ENCODE measurements around the gene ADK.

ADK gene

GRCh38 chr10:74644738-74645137, 493.7 kb downstream of the ADK start:
- Histone ChIP-seq H3K9ac (ENCODE audit: low read length) (no peak overlapping the region), H4K20me1 (ENCODE audit: insufficient read depth, low read length) (no peaks in the 10 kb centered on the region), H3K27me3 (ENCODE audit: low read depth, low read length) (no peaks in the 10 kb centered on the region), H3K36me3 (replicated peaks; ENCODE audit: low read depth, low read length) (no peaks in the 10 kb centered on the region), H3K4me2 (ENCODE audit: low read length) (no peak overlapping the region), H3K79me2 (ENCODE audit: low read length) (no peaks in the 10 kb centered on the region), H2AFZ (ENCODE audit: low read depth, low read length) (no peak overlapping the region), H3K9me3 (ENCODE audit: insufficient read depth, low read length) (no peaks in the 10 kb centered on the region), H3K4me3 (ENCODE audit: low read length) (no peak overlapping the region), H3K4me1 (ENCODE audit: low read length) (peaks cover 9% of the 10 kb centered on the region), H3K27ac (ENCODE audit: low read length) (no peak overlapping the region)
- no peak for TF ChIP-seq EZH2phosphoT487 (IDR thresholded peaks at IDR 0.05; ENCODE audit: low read depth)
- TF ChIP-seq CTCF (IDR thresholded peaks at IDR 0.05; ENCODE audit: low read depth, low read length): no peak

GRCh38 chr10:74645692-74646091, 494.7 kb downstream of the ADK start:
- Histone ChIP-seq H3K4me2 (ENCODE audit: low read length) (no peak overlapping the region), H3K27ac (ENCODE audit: low read length) (no peak overlapping the region), H3K4me1 (ENCODE audit: low read length) (peaks cover 6% of the 10 kb centered on the region), H4K20me1 (ENCODE audit: insufficient read depth, low read length) (no peaks in the 10 kb centered on the region), H3K9me3 (ENCODE audit: insufficient read depth, low read length) (no peaks in the 10 kb centered on the region), H3K36me3 (replicated peaks; ENCODE audit: low read depth, low read length) (no peaks in the 10 kb centered on the region), H3K4me3 (ENCODE audit: low read length) (no peak overlapping the region), H3K9ac (ENCODE audit: low read length) (no peak overlapping the region), H2AFZ (ENCODE audit: low read depth, low read length) (no peak overlapping the region), H3K27me3 (ENCODE audit: low read depth, low read length) (no peaks in the 10 kb centered on the region), H3K79me2 (ENCODE audit: low read length) (no peaks in the 10 kb centered on the region)
- no peak for TF ChIP-seq EZH2phosphoT487 (IDR thresholded peaks at IDR 0.05; ENCODE audit: low read depth)
- TF ChIP-seq CTCF (IDR thresholded peaks at IDR 0.05; ENCODE audit: low read depth, low read length): no peak

GRCh38 chr10:74650613-74651012, 499.6 kb downstream of the ADK start:
- H3K27ac ChIP-seq (ENCODE audit: low read length): no peak overlapping the region
- H2AFZ ChIP-seq (ENCODE audit: low read depth, low read length): no peak overlapping the region
- H4K20me1 ChIP-seq (ENCODE audit: insufficient read depth, low read length): no peaks in the 10 kb centered on the region
- H3K4me2 ChIP-seq (ENCODE audit: low read length): no peak overlapping the region
- H3K4me3 ChIP-seq (ENCODE audit: low read length): no peak overlapping the region
- TF ChIP-seq EZH2phosphoT487 (IDR thresholded peaks at IDR 0.05; ENCODE audit: low read depth): no peak
- no peak for TF ChIP-seq CTCF (IDR thresholded peaks at IDR 0.05; ENCODE audit: low read depth, low read length)
- no peaks in the 10 kb centered on the region for H3K79me2 ChIP-seq (ENCODE audit: low read length)
- H3K4me1 ChIP-seq (ENCODE audit: low read length): no peaks in the 10 kb centered on the region
- H3K9ac ChIP-seq (ENCODE audit: low read length): no peak overlapping the region
- no peaks in the 10 kb centered on the region for H3K27me3 ChIP-seq (ENCODE audit: low read depth, low read length)
- no peaks in the 10 kb centered on the region for H3K36me3 ChIP-seq (replicated peaks; ENCODE audit: low read depth, low read length)
- H3K9me3 ChIP-seq (ENCODE audit: insufficient read depth, low read length): no peaks in the 10 kb centered on the region

- Histone ChIP-seq H2AFZ (ENCODE audit: low read depth, low read length) (no peak overlapping the region), H3K79me2 (ENCODE audit: low read length) (no peaks in the 10 kb centered on the region), H3K27ac (ENCODE audit: low read length) (no peak overlapping the region), H3K27me3 (ENCODE audit: low read depth, low read length) (no peaks in the 10 kb centered on the region), H3K9ac (ENCODE audit: low read length) (no peak overlapping the region), H3K4me3 (ENCODE audit: low read length) (no peak overlapping the region), H4K20me1 (ENCODE audit: insufficient read depth, low read length) (no peaks in the 10 kb centered on the region), H3K4me2 (ENCODE audit: low read length) (no peak overlapping the region), H3K9me3 (ENCODE audit: insufficient read depth, low read length) (no peaks in the 10 kb centered on the region), H3K4me1 (ENCODE audit: low read length) (no peaks in the 10 kb centered on the region), H3K36me3 (replicated peaks; ENCODE audit: low read depth, low read length) (no peaks in the 10 kb centered on the region)
- TF ChIP-seq EZH2phosphoT487 (IDR thresholded peaks at IDR 0.05; ENCODE audit: low read depth): no peak
- no peak for TF ChIP-seq CTCF (IDR thresholded peaks at IDR 0.05; ENCODE audit: low read depth, low read length)
Observed at GRCh38 chr10:74651565-74651964, 500.5 kb downstream of the ADK start.

Data from OCI-LY3 (cell line).